PC-9 (cell line): Measurements from ENCODE around the gene DET1. TPM values are rescaled to one million over a fixed set of nuclear protein-coding genes. Genes with fewer than 3 reads are reported as not detected.

Experiments used
- BruUV-seq: library from RNA; stranded (reverse); fragments of 400-500 nt; replicated peaks from 2 replicates; lab custom pipeline; 2021; lab: Mats Ljungman, UMichigan
- CTCF ChIA-PET: fragments of 300-600 bp; sonication (Branson Sonifier 250); formaldehyde crosslinking; loops from one replicate; lab custom pipeline; 2022; ENCODE audit warnings: antibody characterized with exemption; lab: Charles Lee
- POLR2A ChIA-PET: fragments of 300-600 bp; sonication (Branson Sonifier 250); formaldehyde crosslinking; loops from one replicate; lab custom pipeline; 2022; ENCODE audit warnings: antibody characterized with exemption; ENCODE audit not compliant: unreplicated experiment; lab: Charles Lee
- DNase-seq, 2 experiments: peaks; one replicate each; pipeline versions ENCODE4 v3.0.0 to v3.0.0-alpha.2; 2015 to 2022; ENCODE audit warnings: mixed read lengths in 1 of 2
- H2AFZ ChIP-seq: fragments of 200-600 bp; sonication (generic); 2 replicates; pipeline ENCODE4 v1.8.1; 2017; ENCODE audit warnings: antibody characterized with exemption
- H3F3A ChIP-seq: fragments of 200-600 bp; sonication (generic); 2 replicates; pipeline ENCODE4 v1.8.1; 2017; ENCODE audit warnings: antibody characterized with exemption, mild to moderate bottlenecking, low read depth; ENCODE audit not compliant: insufficient read depth
- H3K27ac ChIP-seq: fragments of 200-600 bp; sonication (generic); 2 replicates; pipeline ENCODE4 v1.6.1; 2016; ENCODE audit warnings: mixed run types
- H3K27me3 ChIP-seq: fragments of 200-600 bp; sonication (generic); 2 replicates; pipeline ENCODE4 v1.6.1; 2016; ENCODE audit warnings: low read depth, mixed run types; ENCODE audit not compliant: insufficient read depth
- H3K36me3 ChIP-seq: fragments of 200-600 bp; sonication (generic); 2 replicates; pipeline ENCODE4 v1.6.1; 2016; ENCODE audit warnings: low read depth, mixed run types
- H3K4me1 ChIP-seq: fragments of 200-600 bp; sonication (generic); replicated peaks from 2 replicates; pipeline ENCODE4 v1.6.1; 2016; ENCODE audit warnings: mixed run types; ENCODE audit not compliant: insufficient read depth
- H3K4me2 ChIP-seq: fragments of 200-600 bp; sonication (generic); 2 replicates; pipeline ENCODE4 v1.6.1; 2017; ENCODE audit warnings: mixed run types
- H3K4me3 ChIP-seq: fragments of 200-600 bp; sonication (generic); 2 replicates; pipeline ENCODE4 v1.6.1; 2016; ENCODE audit warnings: mixed run types
- H3K79me2 ChIP-seq: fragments of 200-600 bp; sonication (generic); 2 replicates; pipeline ENCODE4 v1.6.1; 2017; ENCODE audit warnings: low read depth, mixed run types
- H3K9me2 ChIP-seq: fragments of 200-600 bp; sonication (generic); 2 replicates; pipeline ENCODE4 v1.8.1; 2017; ENCODE audit warnings: mild to moderate bottlenecking; ENCODE audit not compliant: insufficient read depth
- H3K9me3 ChIP-seq: fragments of 200-600 bp; sonication (generic); 2 replicates; pipeline ENCODE4 v1.8.1; 2016; ENCODE audit warnings: low read depth; ENCODE audit not compliant: insufficient read depth
- H4K20me1 ChIP-seq: fragments of 200-600 bp; sonication (generic); 2 replicates; pipeline ENCODE4 v1.8.1; 2017; ENCODE audit not compliant: insufficient read depth
- CTCF ChIP-seq: fragments of 200-600 bp; sonication (generic); conservative IDR thresholded peaks from 2 replicates; pipeline ENCODE4 v1.6.1; 2017; ENCODE audit warnings: mixed run types, antibody characterized with exemption, mild to moderate bottlenecking, moderate library complexity
- EZH2 ChIP-seq: fragments of 200-600 bp; sonication (generic); IDR thresholded peaks from 2 replicates; pipeline ENCODE4 v1.8.0; 2017; ENCODE audit warnings: antibody characterized with exemption, low read depth
- intact Hi-C: fragments of 100-400 bp; cut with micrococcal nuclease; formaldehyde crosslinking; loops from one replicate; pipeline ENCODE4 v1.10.0; 2022; ENCODE audit not compliant: unreplicated experiment
- total RNA-seq: library from RNA; stranded (reverse); gene quantifications from 2 replicates; pipeline ENCODE4 v1.2.3, GENCODE V29; 2021

DET1 gene
- total RNA-seq, 1 experiment from 2014 or later, result 3.7 TPM

GRCh38 chr15:88487796-88488523 is 58.5 kb downstream of the DET1 start:
- TF ChIP-seq CTCF, result no peak
- TF ChIP-seq EZH2, result no peak
- H3F3A ChIP-seq, result no peaks in the 10 kb centered on the region
- H3K36me3 ChIP-seq, result no peaks in the 10 kb centered on the region
- no peaks in the 10 kb centered on the region for H3K4me1 ChIP-seq
- H4K20me1 ChIP-seq, result no peaks in the 10 kb centered on the region
- no peak overlapping the region for H3K4me2 ChIP-seq
- CTCF ChIA-PET, result no interaction called here
- no peak overlapping the region for H3K27ac ChIP-seq
- POLR2A ChIA-PET, result no interaction called here
- H3K9me2 ChIP-seq, result no peaks in the 10 kb centered on the region
- H3K9me3 ChIP-seq, result no peaks in the 10 kb centered on the region
- peaks cover 5% of the 10 kb centered on the region; the same call in 1 of the 2 replicates for H3K27me3 ChIP-seq
- BruUV-seq, result no TSS peak
- intact Hi-C loops, result no loop called here
- no peak overlapping the region for H3K4me3 ChIP-seq
- no peaks in the 10 kb centered on the region for H3K79me2 ChIP-seq
- no peak for DNase-seq
- no peak overlapping the region for H2AFZ ChIP-seq

GRCh38 chr15:88487178-88487795 is 59.2 kb downstream of the DET1 start:
- peaks cover 5% of the 10 kb centered on the region; the same call in 1 of the 2 replicates for H3K27me3 ChIP-seq
- H4K20me1 ChIP-seq, result no peaks in the 10 kb centered on the region
- H3K4me3 ChIP-seq, result no peak overlapping the region
- no peaks in the 10 kb centered on the region for H3F3A ChIP-seq
- no peak overlapping the region for H2AFZ ChIP-seq
- no peak overlapping the region for H3K4me2 ChIP-seq
- no peaks in the 10 kb centered on the region for H3K9me3 ChIP-seq
- intact Hi-C loops, result no loop called here
- no TSS peak for BruUV-seq
- no peaks in the 10 kb centered on the region for H3K9me2 ChIP-seq
- H3K79me2 ChIP-seq, result no peaks in the 10 kb centered on the region
- H3K36me3 ChIP-seq, result no peaks in the 10 kb centered on the region
- TF ChIP-seq EZH2 (no peak), CTCF (no peak)
- no peak for DNase-seq
- H3K4me1 ChIP-seq, result no peaks in the 10 kb centered on the region
- CTCF ChIA-PET, result no interaction called here
- H3K27ac ChIP-seq, result no peak overlapping the region
- POLR2A ChIA-PET, result no interaction called here

- H3K27me3 ChIP-seq, result peaks cover 5% of the 10 kb centered on the region; the same call in 1 of the 2 replicates
- intact Hi-C loops, result no loop called here
- no peaks in the 10 kb centered on the region for H3K9me3 ChIP-seq
- no peaks in the 10 kb centered on the region for H3K79me2 ChIP-seq
- no peaks in the 10 kb centered on the region for H3K9me2 ChIP-seq
- ChIA-PET CTCF (no interaction called here), POLR2A (no interaction called here)
- BruUV-seq, result no TSS peak
- H3K4me2 ChIP-seq, result no peak overlapping the region
- H3F3A ChIP-seq, result no peaks in the 10 kb centered on the region
- H4K20me1 ChIP-seq, result no peaks in the 10 kb centered on the region
- DNase-seq, result no peak
- H3K4me1 ChIP-seq, result no peaks in the 10 kb centered on the region
- H3K4me3 ChIP-seq, result no peak overlapping the region
- no peak overlapping the region for H3K27ac ChIP-seq
- H2AFZ ChIP-seq, result no peak overlapping the region
- no peaks in the 10 kb centered on the region for H3K36me3 ChIP-seq
- no peak for TF ChIP-seq EZH2
- no peak for TF ChIP-seq CTCF
Observed at GRCh38 chr15:88484682-88485331, 61.7 kb downstream of the DET1 start.
